GM19467 (cell line): ENCODE measurements around the gene NCKAP5L.

Experiments
- ATAC-seq: cut with Tn5 transposase; IDR thresholded peaks from one replicate; pipeline ENCODE4 v1.9.1; 2021; ENCODE audit warnings: mild to moderate bottlenecking, moderate library complexity; ENCODE audit not compliant: unreplicated experiment

NCKAP5L gene

DNA sequence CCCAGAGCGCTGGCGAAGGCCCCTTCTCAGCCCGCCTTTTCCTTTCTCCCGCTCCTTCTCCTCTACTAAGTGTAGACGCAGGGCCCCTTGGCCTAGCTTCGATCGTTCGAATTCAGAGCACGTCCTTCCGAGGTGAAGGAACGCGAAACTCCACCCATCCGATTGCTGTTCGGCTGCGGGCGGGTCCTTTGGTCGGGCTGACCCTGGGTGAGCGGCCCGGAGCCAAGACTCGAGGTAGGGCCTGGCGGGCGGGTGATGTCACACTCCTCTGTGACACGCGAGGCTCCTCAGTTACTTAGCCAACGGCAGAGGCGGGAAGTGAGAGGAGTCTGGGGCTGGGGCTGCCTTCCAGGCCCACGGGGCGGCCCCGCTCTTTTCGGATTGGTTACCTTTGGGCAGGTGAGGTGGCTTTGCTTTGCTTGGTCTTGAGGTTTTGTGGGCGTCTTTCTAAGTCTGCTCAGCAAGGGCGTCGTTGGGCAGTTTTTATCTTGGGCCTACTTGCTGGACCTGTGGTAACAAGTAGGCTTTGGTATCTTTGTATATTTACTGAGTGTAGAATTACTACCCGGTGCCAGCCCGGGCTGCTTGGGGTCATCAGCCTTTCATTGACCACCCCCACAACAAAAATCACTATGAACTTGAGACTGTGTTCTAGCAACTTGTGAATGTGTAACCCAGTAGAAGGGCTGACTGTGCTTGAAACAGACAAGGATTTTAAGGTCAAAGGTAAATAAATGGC lies 86.2 kb downstream of the NCKAP5L start:
- peak; percentile 52 for ATAC-seq
